GM23338 (cell line): ENCODE results near the gene CYP24A1. TPM values are rescaled to one million over a fixed set of nuclear protein-coding genes. Genes with fewer than 3 reads are reported as not detected.

Experiments used
- ATAC-seq: fragments of 200-7000 bp; cut with Tn5 transposase; 3 replicates; pipeline ENCODE4 v1.9.1; 2020
- DNase-seq: peaks from one replicate; pipeline ENCODE4 v3.0.0-alpha.2; 2015; ENCODE audit warnings: low spot score
- H2AFZ ChIP-seq: fragments of 200-600 bp; sonication (generic); 2 replicates; pipeline ENCODE4 v1.8.0; 2016; ENCODE audit warnings: antibody characterized with exemption, mild to moderate bottlenecking, moderate library complexity
- H3F3A ChIP-seq: fragments of 200-600 bp; sonication (generic); replicated peaks from 2 replicates; pipeline ENCODE4 v1.8.0; 2017; ENCODE audit warnings: antibody characterized with exemption, mixed run types, low read depth
- H3K27ac ChIP-seq: fragments of 200-600 bp; sonication (generic); 2 replicates; pipeline ENCODE4 v1.6.1; 2016; ENCODE audit warnings: low read depth
- H3K27me3 ChIP-seq: fragments of 200-600 bp; sonication (generic); 2 replicates; pipeline ENCODE4 v1.8.0; 2016; ENCODE audit warnings: mild to moderate bottlenecking, mixed run types, moderate library complexity; ENCODE audit not compliant: insufficient read depth
- H3K36me3 ChIP-seq: fragments of 200-600 bp; sonication (generic); 2 replicates; pipeline ENCODE4 v1.8.0; 2016; ENCODE audit warnings: mild to moderate bottlenecking; ENCODE audit not compliant: insufficient read depth
- H3K4me1 ChIP-seq: fragments of 200-600 bp; sonication (generic); 2 replicates; pipeline ENCODE4 v1.8.0; 2016; ENCODE audit warnings: mild to moderate bottlenecking, moderate library complexity; ENCODE audit not compliant: insufficient read depth
- H3K4me2 ChIP-seq: fragments of 200-600 bp; sonication (generic); 2 replicates; pipeline ENCODE4 v1.7.1; 2017; ENCODE audit warnings: mixed run types
- H3K4me3 ChIP-seq: fragments of 200-600 bp; sonication (generic); 2 replicates; pipeline ENCODE4 v1.6.1; 2016; ENCODE audit warnings: mixed run types
- H3K79me2 ChIP-seq: fragments of 200-600 bp; sonication (generic); replicated peaks from 2 replicates; pipeline ENCODE4 v1.8.0; 2017; ENCODE audit warnings: mild to moderate bottlenecking; ENCODE audit not compliant: insufficient read depth
- H3K9me2 ChIP-seq: fragments of 200-600 bp; sonication (generic); 2 replicates; pipeline ENCODE4 v1.8.0; 2017; ENCODE audit not compliant: insufficient read depth
- H4K20me1 ChIP-seq: fragments of 200-600 bp; sonication (generic); replicated peaks from 2 replicates; pipeline ENCODE4 v1.8.0; 2017; ENCODE audit warnings: mild to moderate bottlenecking; ENCODE audit not compliant: insufficient read depth
- H3K27ac Mint-ChIP-seq: 2 replicates; pipeline ENCODE4 v1.8.0; 2020; ENCODE audit warnings: inconsistent platforms, mild to moderate bottlenecking, moderate library complexity, mixed read lengths
- H3K27me3 Mint-ChIP-seq: 3 replicates; pipeline ENCODE4 v1.8.0; 2022; ENCODE audit warnings: low read depth, mild to moderate bottlenecking, moderate library complexity, mixed read lengths, inconsistent platforms; ENCODE audit not compliant: insufficient read depth, poor library complexity
- H3K36me3 Mint-ChIP-seq: 3 replicates; pipeline ENCODE4 v1.8.0; 2021; ENCODE audit warnings: low read depth, mild to moderate bottlenecking, inconsistent platforms, moderate library complexity, mixed read lengths
- H3K4me1 Mint-ChIP-seq: 3 replicates; pipeline ENCODE4 v1.8.0; 2020; ENCODE audit warnings: mild to moderate bottlenecking, inconsistent platforms, mixed read lengths
- H3K4me3 Mint-ChIP-seq: 3 replicates; pipeline ENCODE4 v1.8.0; 2021; ENCODE audit warnings: moderate library complexity, mild to moderate bottlenecking, inconsistent platforms, mixed read lengths
- H3K9me3 Mint-ChIP-seq: 3 replicates; pipeline ENCODE4 v1.8.0; 2020; ENCODE audit warnings: moderate library complexity, mild to moderate bottlenecking, inconsistent platforms, mixed read lengths
- CREB1 ChIP-seq: fragments of 250-450 bp; sonication (Bioruptor Pico); IDR thresholded peaks from 2 replicates; pipeline ENCODE4 v1.5.0; 2020; ENCODE audit warnings: low read depth, mild to moderate bottlenecking, moderate library complexity
- ETS1 ChIP-seq: IDR thresholded peaks from 2 replicates; pipeline ENCODE4 v1.6.1; 2016; ENCODE audit warnings: antibody characterized with exemption
- EZH2 ChIP-seq: fragments of 200-600 bp; sonication (generic); IDR thresholded peaks from one replicate; pipeline ENCODE4 v1.8.0; 2017; ENCODE audit warnings: antibody characterized with exemption, mild to moderate bottlenecking, low read depth; ENCODE audit not compliant: unreplicated experiment
- EZH2phosphoT487 ChIP-seq: fragments of 200-600 bp; sonication (generic); IDR thresholded peaks from one replicate; pipeline ENCODE4 v1.8.1; 2018; ENCODE audit warnings: antibody characterized with exemption; ENCODE audit not compliant: unreplicated experiment
- NANOG ChIP-seq: IDR thresholded peaks from 2 replicates; pipeline ENCODE4 v1.6.1; 2016; ENCODE audit warnings: antibody characterized with exemption, borderline replicate concordance
- POLR2AphosphoS5 ChIP-seq: IDR thresholded peaks from 2 replicates; pipeline ENCODE4 v1.6.1; 2016; ENCODE audit warnings: antibody characterized with exemption, low read depth
- STAT1 ChIP-seq: IDR thresholded peaks from one replicate; pipeline ENCODE4 v1.6.1; 2016; ENCODE audit warnings: antibody characterized with exemption; ENCODE audit not compliant: unreplicated experiment
- ZNF462 ChIP-seq: fragments of 250-450 bp; sonication (Bioruptor Pico); IDR thresholded peaks from 2 replicates; pipeline ENCODE4 v1.5.0; 2020; ENCODE audit warnings: mild to moderate bottlenecking, moderate library complexity
- polyA plus RNA-seq: library from polyadenylated mRNA; unstranded; fragments of >200 nt; fragmentation: Nextera tagmentation; extraction: Ambion mirVana; gene quantifications from 2 replicates; pipeline ENCODE4 v1.2.1, GENCODE V29; 2016
- total RNA-seq: library from RNA; depleted of rRNA; stranded (reverse); fragments of >200 nt; shearing (Covaris generic); gene quantifications from 2 replicates; pipeline ENCODE4 v1.2.3, GENCODE V29; 2014

Gene CYP24A1
- total and polyA plus RNA-seq, 2 experiments from 2014 or later, result 0.10 TPM; not detected in 1

GRCh38 chr20:54112221-54112884 lies 61.4 kb downstream of the CYP24A1 start (continued):
- TF ChIP-seq EZH2phosphoT487 (no peak), CREB1 (CRISPR knock-in tag) (no peak), NANOG (no peak), POLR2AphosphoS5 (no peak), ZNF462 (CRISPR knock-in tag) (no peak), EZH2 (no peak), STAT1 (no peak)

- Mint-ChIP-seq H3K36me3 (no peaks in the 10 kb centered on the region), H3K9me3 (no peaks in the 10 kb centered on the region; the same call in 2 of the 3 replicates), H3K27me3 (peaks cover 4% of the 10 kb centered on the region), H3K4me3 (no peak overlapping the region), H3K27ac (no peak overlapping the region), H3K4me1 (peaks cover 7% of the 10 kb centered on the region; the same call in 2 of the 3 replicates)
- H4K20me1 ChIP-seq, result no peaks in the 10 kb centered on the region
- DNase-seq (no peak), ATAC-seq (no peak)
- H3K4me3 ChIP-seq, result no peak overlapping the region
- H3K4me2 ChIP-seq, result no peak overlapping the region
- H3K4me1 ChIP-seq, result no peaks in the 10 kb centered on the region
- no peak overlapping the region for H2AFZ ChIP-seq
- no peak overlapping the region for H3K27ac ChIP-seq
- no peaks in the 10 kb centered on the region for H3F3A ChIP-seq
- TF ChIP-seq CREB1 (CRISPR knock-in tag) (no peak), ETS1 (no peak), EZH2phosphoT487 (no peak)
- no peaks in the 10 kb centered on the region for H3K36me3 ChIP-seq
- no peaks in the 10 kb centered on the region for H3K27me3 ChIP-seq
- no peaks in the 10 kb centered on the region for H3K9me2 ChIP-seq
- H3K79me2 ChIP-seq, result no peaks in the 10 kb centered on the region
Observed at GRCh38 chr20:54111460-54111859, 62.3 kb downstream of the CYP24A1 start.
